Esophagus muscularis mucosa (tissue), 4 donors: Measurements from ENCODE around the gene SORL1-AS1.

Source experiments
- DNase-seq: peaks from one replicate; pipeline ENCODE4 v3.0.0-alpha.2; 2017; ENCODE audit errors: extremely low spot score
- H3K27ac ChIP-seq, 4 donors: fragments of 200-600 bp; sonication (generic); replicated peaks in 1 of 4; 1 replicate in 3 of 4; 2 replicates in 1 of 4; pipeline ENCODE4 v1.5.1; 2016 to 2019; ENCODE audit warnings: mild to moderate bottlenecking in 1 of 4
- H3K27me3 ChIP-seq, 4 donors: fragments of 200-600 bp; sonication (generic); one replicate each; pipeline versions ENCODE4 v1.5.1 to v1.6.0; 2016 to 2019
- H3K36me3 ChIP-seq, 4 donors: fragments of 200-600 bp; sonication (generic); one replicate each; pipeline ENCODE4 v1.5.1; 2016 to 2019
- H3K4me1 ChIP-seq, 4 donors: fragments of 200-600 bp; sonication (generic); one replicate each; pipeline ENCODE4 v1.5.1; 2016 to 2019
- H3K4me3 ChIP-seq, 4 donors: fragments of 200-600 bp; sonication (generic); 1 replicate in 2 of 4; 2 replicates in 2 of 4; pipeline ENCODE4 v1.5.1; 2016 to 2019; ENCODE audit warnings: mild to moderate bottlenecking in 4 of 4, moderate library complexity in 1 of 4
- H3K9me3 ChIP-seq, 4 donors: fragments of 200-600 bp; sonication (generic); 1 replicate in 3 of 4; 2 replicates in 1 of 4; pipeline ENCODE4 v1.5.1; 2016 to 2019
- CTCF ChIP-seq, 3 experiments: fragments of 200-600 bp in 2 of 3; fragments of 450-650 bp in 1 of 3; sonication (generic) in 2 of 3; IDR thresholded peaks; one replicate each; pipeline ENCODE4 v1.5.1; 2017 to 2019; ENCODE audit warnings: antibody characterized with exemption in 3 of 3, mild to moderate bottlenecking in 2 of 3, moderate library complexity in 1 of 3
- EP300 ChIP-seq: sonication (generic); formaldehyde crosslinking; IDR thresholded peaks from one replicate; pipeline ENCODE4 v1.6.1; 2017; ENCODE audit warnings: antibody characterized with exemption
- POLR2A ChIP-seq: fragments of 450-650 bp; IDR thresholded peaks from one replicate; pipeline ENCODE4 v1.6.1; 2017; ENCODE audit warnings: antibody characterized with exemption, moderate library complexity, mild to moderate bottlenecking, low read depth
- POLR2AphosphoS5 ChIP-seq, 2 donors: sonication (generic); formaldehyde crosslinking; IDR thresholded peaks; one replicate each; pipeline ENCODE4 v1.6.1; 2017; ENCODE audit warnings: antibody characterized with exemption in 2 of 2
- WGBS: methylation state at CpG from one replicate; pipeline ENCODE4 v1.1.5; 2018; 5-methylcytosine and 5-hydroxymethylcytosine counted together
- intact Hi-C: fragments of 100-400 bp; cut with DNase I; formaldehyde crosslinking; loops from one replicate; pipeline ENCODE4 v1.15.1; 2023

The SORL1-AS1 gene

GRCh38 chr11:121467965-121468364 is 15.2 kb upstream of the SORL1-AS1 start:
- intact Hi-C loops = no loop called here
- peak overlapping the region; percentile 76 to 83 (median 80) for H3K27ac ChIP-seq
- 45% methylated on average over 10 of the region's 10 CpGs for WGBS
- H3K4me3 ChIP-seq = no peak overlapping the region
- H3K4me1 ChIP-seq = peaks cover 30 to 62% (median 59%) of the 10 kb centered on the region in 4 donors
- no peaks in the 10 kb centered on the region for H3K36me3 ChIP-seq
- TF ChIP-seq EP300 (no peak), CTCF (IDR thresholded peaks at IDR 0.05) (no peak), POLR2AphosphoS5 (IDR thresholded peaks at IDR 0.05) (no peak), POLR2A (no peak)
- H3K27me3 ChIP-seq = no peaks in the 10 kb centered on the region
- no peak for DNase-seq
- no peaks in the 10 kb centered on the region for H3K9me3 ChIP-seq

GRCh38 chr11:121467471-121467870 is 14.7 kb upstream of the SORL1-AS1 start:
- no peak for DNase-seq
- TF ChIP-seq POLR2A (no peak), POLR2AphosphoS5 (IDR thresholded peaks at IDR 0.05) (no peak), CTCF (IDR thresholded peaks at IDR 0.05) (no peak), EP300 (no peak)
- Histone ChIP-seq H3K36me3 (no peaks in the 10 kb centered on the region), H3K4me1 (peaks cover 30 to 58% (median 55%) of the 10 kb centered on the region in 4 donors), H3K27me3 (no peaks in the 10 kb centered on the region), H3K27ac (peak overlapping the region; percentile 76 to 83 (median 80)), H3K9me3 (no peaks in the 10 kb centered on the region), H3K4me3 (no peak overlapping the region)
- intact Hi-C loops = no loop called here
- WGBS = 58% methylated on average over 2 of the region's 2 CpGs

- Histone ChIP-seq H3K36me3 (no peaks in the 10 kb centered on the region), H3K9me3 (no peaks in the 10 kb centered on the region), H3K27ac (peak overlapping the region; percentile 76 to 83 (median 80)), H3K4me1 (peaks cover 30 to 57% (median 54%) of the 10 kb centered on the region in 4 donors), H3K4me3 (peak overlapping the region in 1 of 4 donors; percentile 8), H3K27me3 (no peaks in the 10 kb centered on the region)
- peak; percentile 96 for DNase-seq
- WGBS = 23% methylated on average over 8 of the region's 8 CpGs
- intact Hi-C loops = no loop called here
- no peak for TF ChIP-seq EP300
- peak; percentile 71 to 86 for TF ChIP-seq POLR2AphosphoS5 (IDR thresholded peaks at IDR 0.05)
- TF ChIP-seq CTCF (IDR thresholded peaks at IDR 0.05) = no peak
- TF ChIP-seq POLR2A = no peak
These were observed 13.5 kb upstream of the SORL1-AS1 start for GRCh38 chr11:121466063-121466794.

- peaks cover 30 to 57% (median 54%) of the 10 kb centered on the region in 4 donors for H3K4me1 ChIP-seq
- no peak for DNase-seq
- H3K4me3 ChIP-seq = no peak overlapping the region
- no peaks in the 10 kb centered on the region for H3K27me3 ChIP-seq
- intact Hi-C loops = no loop called here
- 73% methylated on average over 8 of the region's 8 CpGs for WGBS
- no peaks in the 10 kb centered on the region for H3K36me3 ChIP-seq
- peak overlapping the region; percentile 76 to 83 (median 80) for H3K27ac ChIP-seq
- H3K9me3 ChIP-seq = no peaks in the 10 kb centered on the region
- TF ChIP-seq POLR2AphosphoS5 (IDR thresholded peaks at IDR 0.05) (no peak), EP300 (no peak), POLR2A (no peak), CTCF (IDR thresholded peaks at IDR 0.05) (no peak)
These were observed 12.9 kb upstream of the SORL1-AS1 start for GRCh38 chr11:121465709-121466062.
